Liver (tissue), 9 donors: ENCODE data around the gene DRGX. TPM values are rescaled to one million over a fixed set of nuclear protein-coding genes. Genes with fewer than 3 reads are reported as not detected.

Experiments used
- DNase-seq: peaks from one replicate; pipeline ENCODE4 v3.0.0-alpha.2; 2017; ENCODE audit warnings: low spot score
- H3K27ac ChIP-seq, 2 donors: one replicate each; pipeline ENCODE4 v1.7.0; 2013; ENCODE audit warnings: inconsistent platforms in 2 of 2, low read length in 2 of 2, control low read depth in 1 of 2, low read depth in 1 of 2, mild to moderate bottlenecking in 1 of 2
- H3K27me3 ChIP-seq, 4 donors: one replicate each; pipeline versions ENCODE4 v1.6.1 to v1.7.0; 2013; ENCODE audit warnings: low read length in 3 of 4, inconsistent platforms in 1 of 4, mild to moderate bottlenecking in 1 of 4, moderate library complexity in 1 of 4; ENCODE audit not compliant: control insufficient read depth in 4 of 4, insufficient read depth in 4 of 4
- H3K36me3 ChIP-seq, 4 donors: one replicate each; pipeline versions ENCODE4 v1.6.1 to v1.7.0; 2013; ENCODE audit warnings: low read length in 3 of 4, mild to moderate bottlenecking in 3 of 4, low read depth in 1 of 4, moderate library complexity in 1 of 4; ENCODE audit not compliant: control insufficient read depth in 4 of 4, insufficient read depth in 3 of 4
- H3K4me1 ChIP-seq, 4 donors: one replicate each; pipeline versions ENCODE4 v1.6.1 to v1.7.0; 2013; ENCODE audit warnings: low read length in 3 of 4, mild to moderate bottlenecking in 3 of 4, moderate library complexity in 1 of 4; ENCODE audit not compliant: control insufficient read depth in 4 of 4, insufficient read depth in 4 of 4
- H3K4me3 ChIP-seq, 3 donors: one replicate each; pipeline versions ENCODE4 v1.6.1 to v1.7.0; 2013; ENCODE audit warnings: low read length in 3 of 3, control low read depth in 1 of 3, low read depth in 1 of 3, mild to moderate bottlenecking in 1 of 3
- H3K9ac ChIP-seq, 2 donors: one replicate each; pipeline ENCODE4 v1.7.0; 2013; ENCODE audit warnings: low read length in 2 of 2, mild to moderate bottlenecking in 2 of 2, moderate library complexity in 2 of 2, control low read depth in 1 of 2, low read depth in 1 of 2
- H3K9me3 ChIP-seq, 4 donors: one replicate each; pipeline versions ENCODE4 v1.6.1 to v1.7.0; 2013; ENCODE audit warnings: low read length in 3 of 4; ENCODE audit not compliant: control insufficient read depth in 4 of 4
- EGR1 ChIP-seq, 2 donors: IDR thresholded peaks; 2 replicates each; pipeline ENCODE4 v1.6.1; 2016 to 2018; ENCODE audit warnings: antibody characterized with exemption in 2 of 2, low read depth in 2 of 2
- FOXA1 ChIP-seq: IDR thresholded peaks from 2 replicates; pipeline ENCODE4 v1.6.1; 2016; ENCODE audit warnings: antibody characterized with exemption
- GABPA ChIP-seq, 2 donors: IDR thresholded peaks in 1 of 2; conservative IDR thresholded peaks in 1 of 2; 2 replicates each; pipeline ENCODE4 v1.6.1; 2016; ENCODE audit warnings: antibody characterized with exemption in 2 of 2, mild to moderate bottlenecking in 1 of 2, moderate library complexity in 1 of 2
- HNF4A ChIP-seq, 2 donors: conservative IDR thresholded peaks; 2 replicates each; pipeline ENCODE4 v1.6.1; 2016; ENCODE audit warnings: antibody characterized with exemption in 2 of 2, mild to moderate bottlenecking in 2 of 2
- HNF4G ChIP-seq: IDR thresholded peaks from 2 replicates; pipeline ENCODE4 v1.6.1; 2016; ENCODE audit warnings: antibody characterized with exemption
- JUND ChIP-seq, 2 donors: IDR thresholded peaks; 2 replicates each; pipeline ENCODE4 v1.6.1; 2016; ENCODE audit warnings: antibody characterized with exemption in 2 of 2
- NR2F2 ChIP-seq: IDR thresholded peaks from 2 replicates; pipeline ENCODE4 v1.6.1; 2016; ENCODE audit warnings: antibody characterized with exemption
- RAD21 ChIP-seq, 2 donors: IDR thresholded peaks; 2 replicates each; pipeline ENCODE4 v1.6.1; 2016; ENCODE audit warnings: antibody characterized with exemption in 2 of 2, mild to moderate bottlenecking in 2 of 2
- RXRA ChIP-seq, 2 donors: IDR thresholded peaks; 2 replicates each; pipeline ENCODE4 v1.6.1; 2017 to 2018; ENCODE audit warnings: antibody characterized with exemption in 2 of 2, mild to moderate bottlenecking in 1 of 2
- SP1 ChIP-seq: IDR thresholded peaks from 2 replicates; pipeline ENCODE4 v1.6.1; 2018; ENCODE audit warnings: antibody characterized with exemption, mild to moderate bottlenecking
- TAF1 ChIP-seq: conservative IDR thresholded peaks from 2 replicates; pipeline ENCODE4 v1.6.1; 2016; ENCODE audit warnings: antibody characterized with exemption, mild to moderate bottlenecking
- WGBS: extraction: QIAGEN DNeasy Blood & Tissue Kit; methylation state at CpG from one replicate; pipeline ENCODE4 v1.1.7; 2013; 5-methylcytosine and 5-hydroxymethylcytosine counted together
- polyA plus RNA-seq, 2 donors: library from polyadenylated mRNA; stranded (reverse) in 1 of 2; unstranded in 1 of 2; fragments of 200-250 nt in 1 of 2; fragments of >200 nt in 1 of 2; fragmentation: Nextera tagmentation in 1 of 2; extraction: Ambion mirVana in 1 of 2; gene quantifications; one replicate each; pipeline versions ENCODE4 v1.2.1 to v1.2.3, GENCODE V29; 2013 to 2015
- total RNA-seq, 2 donors: library from RNA; depleted of rRNA; stranded (reverse); fragments of >200 nt; gene quantifications; one replicate each; pipeline ENCODE4 v1.2.3, GENCODE V29; 2014
- TF ChIP-seq, protein P1 (sequence below): IDR thresholded peaks from 2 replicates; pipeline ENCODE4 v1.6.1; 2016; ENCODE audit warnings: antibody characterized with exemption
- TF ChIP-seq, protein P2 (sequence below): IDR thresholded peaks from 2 replicates; pipeline ENCODE4 v1.6.1; 2016; ENCODE audit warnings: antibody characterized with exemption
- TF ChIP-seq, protein P3 (sequence below): fragments of 150-350 bp; IDR thresholded peaks from 2 replicates; pipeline ENCODE4 v1.5.1; 2017; ENCODE audit warnings: improper control_type of control experiment, low read depth, low read length; ENCODE audit not compliant: missing input control
- TF ChIP-seq, protein P4 (sequence below): IDR thresholded peaks from 2 replicates; pipeline ENCODE4 v1.6.1; 2016; ENCODE audit warnings: antibody characterized with exemption, mild to moderate bottlenecking
- TF ChIP-seq, protein P5 (sequence below): IDR thresholded peaks from 2 replicates; pipeline ENCODE4 v1.6.1; 2016; ENCODE audit warnings: antibody characterized with exemption
- donor health status: healthy.
- donor health status: healthy.
- donor health status: healthy.
- donor health status: healthy.
- donor health status: healthy.

DRGX gene
- total and polyA plus RNA-seq, 4 donors, result not detected

DNA sequence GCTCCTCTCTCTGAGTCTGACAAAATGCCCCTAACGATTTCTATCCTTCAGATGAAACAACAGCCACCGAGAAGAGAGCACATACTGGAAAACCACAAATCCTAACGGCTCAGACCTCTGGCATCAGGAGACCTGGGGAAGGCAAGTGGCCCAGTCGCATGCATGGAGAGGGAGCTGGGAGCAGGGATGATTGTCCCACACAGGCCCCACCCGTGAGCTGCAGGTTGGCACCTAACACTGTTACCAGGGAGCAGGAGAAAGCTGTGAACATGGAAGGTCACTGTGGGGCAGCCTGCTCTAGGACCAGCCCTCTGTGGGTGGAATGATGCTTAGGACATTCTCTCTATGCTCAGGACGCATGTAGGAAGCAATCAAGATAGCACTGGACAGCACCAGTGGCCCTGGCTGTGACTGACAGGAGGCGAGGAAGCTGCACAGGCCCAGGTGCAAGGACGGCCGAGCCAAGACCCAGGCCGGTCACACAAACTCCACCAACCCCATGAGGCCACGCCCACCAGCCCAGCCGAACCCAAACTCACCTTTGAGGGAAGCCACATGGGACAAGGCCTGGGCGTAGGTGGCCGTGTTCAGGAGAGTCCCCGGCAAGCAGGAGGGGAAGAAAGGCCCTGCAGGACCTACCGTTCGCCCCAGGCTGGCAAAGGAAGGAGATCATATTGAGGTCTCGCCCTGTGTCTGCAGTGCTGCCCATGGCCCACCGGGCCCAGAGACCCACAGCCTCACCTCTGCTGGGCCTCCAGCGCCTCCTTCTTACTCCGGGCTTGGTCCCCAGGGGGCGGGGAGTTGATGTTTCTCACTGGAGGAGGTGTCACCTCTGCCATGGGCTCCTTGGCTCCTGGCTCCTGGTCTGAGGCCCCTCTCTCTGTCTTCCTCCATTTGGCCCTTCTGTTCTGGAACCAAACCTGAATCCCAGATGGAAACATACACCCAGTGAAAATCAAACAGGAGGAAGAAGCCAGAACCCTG lies 9.7 kb downstream of the DRGX start:
- no peaks in the 10 kb centered on the region for H3K9me3 ChIP-seq
- no peaks in the 10 kb centered on the region for H3K36me3 ChIP-seq
- no peak for DNase-seq
- H3K27me3 ChIP-seq, result no peaks in the 10 kb centered on the region
- 72% methylated on average over 22 of the region's 22 CpGs for WGBS
- no peak overlapping the region for H3K27ac ChIP-seq
- H3K9ac ChIP-seq, result no peak overlapping the region
- no peak overlapping the region for H3K4me3 ChIP-seq
- H3K4me1 ChIP-seq, result no peaks in the 10 kb centered on the region
- TF ChIP-seq, protein P1, sequence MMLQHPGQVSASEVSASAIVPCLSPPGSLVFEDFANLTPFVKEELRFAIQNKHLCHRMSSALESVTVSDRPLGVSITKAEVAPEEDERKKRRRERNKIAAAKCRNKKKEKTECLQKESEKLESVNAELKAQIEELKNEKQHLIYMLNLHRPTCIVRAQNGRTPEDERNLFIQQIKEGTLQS, result no peak
- TF ChIP-seq EGR1 (IDR thresholded peaks at IDR 0.05; ENCODE audit: low read depth in 2 of 2) (no peak), GABPA (IDR thresholded peaks at IDR 0.05 in 1 of 2, conservative IDR thresholded peaks at IDR 0.05 in 1 of 2) (no peak), RAD21 (IDR thresholded peaks at IDR 0.05) (no peak), FOXA1 (no peak), JUND (IDR thresholded peaks at IDR 0.05) (no peak), NR2F2 (no peak), HNF4G (no peak), SP1 (no peak), HNF4A (conservative IDR thresholded peaks at IDR 0.05) (no peak), TAF1 (no peak), RXRA (IDR thresholded peaks at IDR 0.05) (no peak)
- TF ChIP-seq, protein P2, sequence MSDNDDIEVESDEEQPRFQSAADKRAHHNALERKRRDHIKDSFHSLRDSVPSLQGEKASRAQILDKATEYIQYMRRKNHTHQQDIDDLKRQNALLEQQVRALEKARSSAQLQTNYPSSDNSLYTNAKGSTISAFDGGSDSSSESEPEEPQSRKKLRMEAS, result no peak
- TF ChIP-seq, protein P3, sequence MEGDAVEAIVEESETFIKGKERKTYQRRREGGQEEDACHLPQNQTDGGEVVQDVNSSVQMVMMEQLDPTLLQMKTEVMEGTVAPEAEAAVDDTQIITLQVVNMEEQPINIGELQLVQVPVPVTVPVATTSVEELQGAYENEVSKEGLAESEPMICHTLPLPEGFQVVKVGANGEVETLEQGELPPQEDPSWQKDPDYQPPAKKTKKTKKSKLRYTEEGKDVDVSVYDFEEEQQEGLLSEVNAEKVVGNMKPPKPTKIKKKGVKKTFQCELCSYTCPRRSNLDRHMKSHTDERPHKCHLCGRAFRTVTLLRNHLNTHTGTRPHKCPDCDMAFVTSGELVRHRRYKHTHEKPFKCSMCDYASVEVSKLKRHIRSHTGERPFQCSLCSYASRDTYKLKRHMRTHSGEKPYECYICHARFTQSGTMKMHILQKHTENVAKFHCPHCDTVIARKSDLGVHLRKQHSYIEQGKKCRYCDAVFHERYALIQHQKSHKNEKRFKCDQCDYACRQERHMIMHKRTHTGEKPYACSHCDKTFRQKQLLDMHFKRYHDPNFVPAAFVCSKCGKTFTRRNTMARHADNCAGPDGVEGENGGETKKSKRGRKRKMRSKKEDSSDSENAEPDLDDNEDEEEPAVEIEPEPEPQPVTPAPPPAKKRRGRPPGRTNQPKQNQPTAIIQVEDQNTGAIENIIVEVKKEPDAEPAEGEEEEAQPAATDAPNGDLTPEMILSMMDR, result no peak
- TF ChIP-seq, protein P4, sequence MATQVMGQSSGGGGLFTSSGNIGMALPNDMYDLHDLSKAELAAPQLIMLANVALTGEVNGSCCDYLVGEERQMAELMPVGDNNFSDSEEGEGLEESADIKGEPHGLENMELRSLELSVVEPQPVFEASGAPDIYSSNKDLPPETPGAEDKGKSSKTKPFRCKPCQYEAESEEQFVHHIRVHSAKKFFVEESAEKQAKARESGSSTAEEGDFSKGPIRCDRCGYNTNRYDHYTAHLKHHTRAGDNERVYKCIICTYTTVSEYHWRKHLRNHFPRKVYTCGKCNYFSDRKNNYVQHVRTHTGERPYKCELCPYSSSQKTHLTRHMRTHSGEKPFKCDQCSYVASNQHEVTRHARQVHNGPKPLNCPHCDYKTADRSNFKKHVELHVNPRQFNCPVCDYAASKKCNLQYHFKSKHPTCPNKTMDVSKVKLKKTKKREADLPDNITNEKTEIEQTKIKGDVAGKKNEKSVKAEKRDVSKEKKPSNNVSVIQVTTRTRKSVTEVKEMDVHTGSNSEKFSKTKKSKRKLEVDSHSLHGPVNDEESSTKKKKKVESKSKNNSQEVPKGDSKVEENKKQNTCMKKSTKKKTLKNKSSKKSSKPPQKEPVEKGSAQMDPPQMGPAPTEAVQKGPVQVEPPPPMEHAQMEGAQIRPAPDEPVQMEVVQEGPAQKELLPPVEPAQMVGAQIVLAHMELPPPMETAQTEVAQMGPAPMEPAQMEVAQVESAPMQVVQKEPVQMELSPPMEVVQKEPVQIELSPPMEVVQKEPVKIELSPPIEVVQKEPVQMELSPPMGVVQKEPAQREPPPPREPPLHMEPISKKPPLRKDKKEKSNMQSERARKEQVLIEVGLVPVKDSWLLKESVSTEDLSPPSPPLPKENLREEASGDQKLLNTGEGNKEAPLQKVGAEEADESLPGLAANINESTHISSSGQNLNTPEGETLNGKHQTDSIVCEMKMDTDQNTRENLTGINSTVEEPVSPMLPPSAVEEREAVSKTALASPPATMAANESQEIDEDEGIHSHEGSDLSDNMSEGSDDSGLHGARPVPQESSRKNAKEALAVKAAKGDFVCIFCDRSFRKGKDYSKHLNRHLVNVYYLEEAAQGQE, result no peak
- TF ChIP-seq, protein P5, sequence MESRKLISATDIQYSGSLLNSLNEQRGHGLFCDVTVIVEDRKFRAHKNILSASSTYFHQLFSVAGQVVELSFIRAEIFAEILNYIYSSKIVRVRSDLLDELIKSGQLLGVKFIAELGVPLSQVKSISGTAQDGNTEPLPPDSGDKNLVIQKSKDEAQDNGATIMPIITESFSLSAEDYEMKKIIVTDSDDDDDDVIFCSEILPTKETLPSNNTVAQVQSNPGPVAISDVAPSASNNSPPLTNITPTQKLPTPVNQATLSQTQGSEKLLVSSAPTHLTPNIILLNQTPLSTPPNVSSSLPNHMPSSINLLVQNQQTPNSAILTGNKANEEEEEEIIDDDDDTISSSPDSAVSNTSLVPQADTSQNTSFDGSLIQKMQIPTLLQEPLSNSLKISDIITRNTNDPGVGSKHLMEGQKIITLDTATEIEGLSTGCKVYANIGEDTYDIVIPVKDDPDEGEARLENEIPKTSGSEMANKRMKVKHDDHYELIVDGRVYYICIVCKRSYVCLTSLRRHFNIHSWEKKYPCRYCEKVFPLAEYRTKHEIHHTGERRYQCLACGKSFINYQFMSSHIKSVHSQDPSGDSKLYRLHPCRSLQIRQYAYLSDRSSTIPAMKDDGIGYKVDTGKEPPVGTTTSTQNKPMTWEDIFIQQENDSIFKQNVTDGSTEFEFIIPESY, result no peak
